Activated T-cell treated with anti-CD3 and anti-CD28 coated beads, Interleukin-2, amount 50 U/mL, for 24 hours (primary cell): ENCODE measurements around the gene HECTD1.
"Not testable (repeated sequence)": the region's sequence is repeated elsewhere in the genome, so short reads cannot be mapped to it uniquely, and the experiment has no call there.

Source experiments
- DNase-seq: peaks from one replicate; pipeline ENCODE4 v3.0.0-alpha.2; 2020
- H3K27ac Mint-ChIP-seq: 2 replicates; pipeline ENCODE4 v1.8.0; 2020; ENCODE audit warnings: mild to moderate bottlenecking, mixed read lengths
- H3K27me3 Mint-ChIP-seq: 2 replicates; pipeline ENCODE4 v1.8.0; 2020; ENCODE audit warnings: mixed read lengths
- H3K36me3 Mint-ChIP-seq: 2 replicates; pipeline ENCODE4 v1.8.0; 2020; ENCODE audit warnings: low read depth, mixed read lengths
- H3K4me1 Mint-ChIP-seq: 2 replicates; pipeline ENCODE4 v1.8.0; 2020; ENCODE audit warnings: low read depth, mixed read lengths
- H3K4me3 Mint-ChIP-seq: 2 replicates; pipeline ENCODE4 v1.8.0; 2020; ENCODE audit warnings: mild to moderate bottlenecking, moderate library complexity, mixed read lengths
- H3K9me3 Mint-ChIP-seq: 2 replicates; pipeline ENCODE4 v1.8.0; 2020; ENCODE audit warnings: mixed read lengths

The HECTD1 gene

GRCh38 chr14:31235462-31235861, 27.9 kb upstream of the HECTD1 start:
- Mint-ChIP-seq H3K36me3 (no peaks in the 10 kb centered on the region), H3K9me3 (no peaks in the 10 kb centered on the region), H3K27me3 (no peaks in the 10 kb centered on the region), H3K4me3 (no peak overlapping the region), H3K27ac (no peak overlapping the region), H3K4me1 (peaks cover 5% of the 10 kb centered on the region)
- no peak for DNase-seq

DNA sequence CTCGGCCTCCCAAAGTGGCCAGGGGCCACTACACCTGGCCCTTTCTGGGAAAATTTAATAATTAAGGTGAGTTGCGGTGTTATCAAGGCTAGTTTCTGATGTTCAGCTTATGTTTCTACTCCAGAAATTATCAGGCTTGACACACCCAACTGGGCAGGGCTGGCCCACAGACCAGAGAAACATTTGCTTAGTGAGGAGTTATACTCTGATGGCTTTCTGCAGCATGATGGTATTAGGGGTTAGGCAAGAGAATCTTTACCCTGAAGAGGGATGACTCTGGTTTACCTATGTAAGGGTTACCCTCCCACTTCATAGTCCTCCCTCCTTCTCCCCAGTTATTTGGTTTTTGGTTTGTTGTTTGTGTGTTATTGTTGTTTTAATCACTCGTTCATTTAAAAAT, 24.5 kb upstream of the HECTD1 start:
- H3K27ac Mint-ChIP-seq, result no peak overlapping the region
- H3K4me3 Mint-ChIP-seq, result no peak overlapping the region
- DNase-seq, result no peak
- peaks cover 3% of the 10 kb centered on the region for H3K27me3 Mint-ChIP-seq
- no peaks in the 10 kb centered on the region for H3K36me3 Mint-ChIP-seq
- H3K4me1 Mint-ChIP-seq, result peaks cover 3% of the 10 kb centered on the region
- no peaks in the 10 kb centered on the region for H3K9me3 Mint-ChIP-seq

DNA sequence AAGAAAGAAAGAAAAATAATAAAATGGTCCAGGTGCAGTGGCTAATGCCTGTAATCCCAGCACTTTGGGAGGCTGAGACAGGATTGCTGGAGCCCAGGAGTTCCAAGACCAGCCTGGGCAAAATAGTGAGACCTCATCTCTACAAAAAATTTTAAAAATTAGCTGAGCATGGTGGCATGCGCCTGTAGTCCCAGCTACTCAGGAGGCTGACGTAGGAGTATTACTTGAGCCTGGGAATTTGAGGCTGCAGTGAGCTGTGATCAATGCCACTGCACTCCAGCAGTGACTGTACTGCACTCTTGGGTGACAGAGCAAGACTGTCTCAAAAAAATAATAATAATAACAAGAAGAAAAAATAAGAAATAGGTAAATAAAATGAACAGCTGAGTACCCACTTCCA, 23.7 kb upstream of the HECTD1 start:
- not testable (repeated sequence) for H3K4me3 Mint-ChIP-seq

GRCh38 chr14:31230573-31230958, 23.0 kb upstream of the HECTD1 start:
- Mint-ChIP-seq H3K4me3 (no peak overlapping the region), H3K4me1 (peaks cover 3% of the 10 kb centered on the region), H3K27me3 (peaks cover 3% of the 10 kb centered on the region), H3K27ac (no peak overlapping the region), H3K9me3 (no peaks in the 10 kb centered on the region), H3K36me3 (no peaks in the 10 kb centered on the region)
- DNase-seq, result no peak

More for the DNA sequence above, 23.7 kb upstream of the HECTD1 start:
- not testable (repeated sequence) for DNase-seq, H3K36me3 Mint-ChIP-seq, H3K4me1 Mint-ChIP-seq, H3K27ac Mint-ChIP-seq, H3K27me3 Mint-ChIP-seq, H3K9me3 Mint-ChIP-seq

DNA sequence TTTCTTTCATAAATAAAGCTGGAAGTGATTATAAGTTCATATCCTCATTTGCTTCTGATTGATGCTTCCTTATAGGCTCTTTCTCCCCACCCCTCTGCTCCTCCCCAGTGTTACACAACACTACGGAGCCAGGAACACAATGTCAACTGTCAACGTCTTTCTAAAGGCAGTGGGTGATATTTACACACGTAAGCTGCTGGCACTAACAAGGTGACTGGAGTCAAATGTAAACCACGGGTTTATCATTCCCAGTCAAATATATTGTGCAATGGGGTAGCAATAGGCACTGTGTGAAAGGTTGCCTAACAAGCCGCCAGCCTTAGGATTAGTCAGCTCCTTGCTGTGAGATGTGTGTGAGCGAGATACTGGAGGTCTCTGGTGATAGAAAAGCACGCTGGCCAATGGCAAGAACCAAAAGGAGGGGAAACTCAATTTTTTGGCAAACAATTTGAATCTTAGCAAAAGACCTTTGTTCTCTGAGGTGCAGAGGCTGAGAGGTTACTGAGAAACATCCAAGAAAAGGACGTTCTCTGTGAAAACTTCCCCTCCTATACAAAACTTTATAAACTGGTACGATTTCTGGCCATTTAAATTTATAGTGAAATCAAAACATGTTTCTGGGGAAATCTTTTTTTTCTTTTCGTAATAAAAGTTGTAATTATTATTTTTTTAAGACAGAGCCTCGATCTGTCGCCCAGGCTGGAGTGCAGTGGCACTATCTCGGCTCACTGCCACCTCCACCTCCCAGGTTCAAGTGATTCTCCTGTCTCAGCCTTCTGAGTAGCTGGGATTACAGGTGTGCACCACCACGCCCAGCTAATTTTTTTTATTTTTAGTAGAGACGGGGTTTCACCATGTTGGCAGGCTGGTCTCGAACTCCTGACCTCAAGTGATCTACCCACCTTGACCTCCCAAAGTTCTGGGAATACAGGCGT, 22.3 kb upstream of the HECTD1 start:
- Mint-ChIP-seq H3K4me3 (no peak overlapping the region), H3K27me3 (peaks cover 3% of the 10 kb centered on the region), H3K9me3 (no peaks in the 10 kb centered on the region), H3K36me3 (no peaks in the 10 kb centered on the region), H3K27ac (no peak overlapping the region), H3K4me1 (peaks cover 3% of the 10 kb centered on the region)
- no peak for DNase-seq

- no peaks in the 10 kb centered on the region for H3K9me3 Mint-ChIP-seq
- peaks cover 3% of the 10 kb centered on the region for H3K4me1 Mint-ChIP-seq
- H3K27ac Mint-ChIP-seq, result no peak overlapping the region
- DNase-seq, result no peak
- no peaks in the 10 kb centered on the region for H3K36me3 Mint-ChIP-seq
- peaks cover 3% of the 10 kb centered on the region for H3K27me3 Mint-ChIP-seq
- H3K4me3 Mint-ChIP-seq, result no peak overlapping the region
Measured at GRCh38 chr14:31229009-31229408, 21.4 kb upstream of the HECTD1 start.

DNA sequence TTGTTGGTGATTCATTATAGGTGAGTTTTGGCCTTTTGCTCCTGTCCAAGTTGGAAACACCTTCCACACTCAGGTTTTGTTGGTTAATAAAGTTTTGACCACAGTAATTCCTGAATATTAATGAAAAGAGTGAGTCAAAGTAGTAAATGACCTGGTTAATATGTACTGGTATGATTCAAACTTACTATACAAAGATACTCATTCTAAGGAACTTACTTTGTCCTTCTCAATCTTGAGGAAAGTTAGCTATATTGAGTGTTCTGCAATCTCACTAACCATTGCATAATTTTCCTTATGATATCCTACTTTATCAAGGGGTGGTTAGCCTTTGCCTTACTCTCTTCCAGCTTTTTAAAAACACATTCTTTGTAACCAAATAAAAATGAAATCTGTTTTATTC, 20.9 kb upstream of the HECTD1 start:
- Mint-ChIP-seq H3K9me3 (no peaks in the 10 kb centered on the region), H3K27me3 (peaks cover 3% of the 10 kb centered on the region), H3K36me3 (no peaks in the 10 kb centered on the region), H3K4me1 (peaks cover 3% of the 10 kb centered on the region), H3K27ac (no peak overlapping the region), H3K4me3 (no peak overlapping the region)
- DNase-seq, result no peak

DNA sequence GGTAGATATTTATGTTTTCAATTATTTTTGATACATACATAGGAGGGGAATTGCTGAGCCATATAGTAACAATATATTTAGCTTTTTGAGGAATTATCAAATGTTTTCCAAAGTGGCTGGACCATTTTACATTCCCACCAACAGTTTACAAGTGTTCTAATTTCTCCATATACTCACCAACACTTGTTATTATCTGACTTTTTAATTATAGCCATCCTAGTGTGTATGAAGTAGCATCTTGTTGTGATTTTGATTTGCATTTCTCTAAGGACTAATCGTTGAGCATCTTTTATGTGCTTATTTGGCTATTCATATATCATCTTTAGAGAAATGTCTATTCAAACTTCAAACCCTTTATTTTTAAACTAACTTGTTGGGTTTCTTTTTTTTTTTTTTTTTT, 17.2 kb upstream of the HECTD1 start:
- H3K4me1 Mint-ChIP-seq, result peaks cover 3% of the 10 kb centered on the region
- no peaks in the 10 kb centered on the region for H3K9me3 Mint-ChIP-seq
- DNase-seq, result no peak
- peaks cover 3% of the 10 kb centered on the region for H3K27me3 Mint-ChIP-seq
- H3K36me3 Mint-ChIP-seq, result no peaks in the 10 kb centered on the region
- H3K27ac Mint-ChIP-seq, result no peak overlapping the region
- H3K4me3 Mint-ChIP-seq, result no peak overlapping the region

DNA sequence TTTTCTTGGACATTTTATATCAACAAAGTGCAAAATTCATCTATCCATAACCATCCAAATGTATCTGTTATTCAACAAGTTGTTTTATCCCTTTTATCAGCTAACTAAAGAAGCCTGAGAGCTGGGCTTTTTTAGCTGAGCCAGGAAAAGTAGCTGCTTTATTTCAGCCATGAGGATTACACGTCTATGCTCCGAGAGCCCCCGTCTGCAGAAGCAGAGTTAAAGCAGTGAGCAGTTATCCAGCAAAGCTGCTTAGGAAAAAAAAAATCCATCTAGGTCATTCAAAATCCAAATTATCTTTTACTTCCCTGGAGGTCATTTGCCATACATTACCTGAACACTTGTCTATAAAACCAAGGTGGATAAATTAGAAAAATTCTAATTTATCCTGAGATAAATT, 15.7 kb upstream of the HECTD1 start:
- Mint-ChIP-seq H3K4me3 (no peak overlapping the region), H3K27ac (no peak overlapping the region), H3K36me3 (no peaks in the 10 kb centered on the region), H3K27me3 (no peaks in the 10 kb centered on the region), H3K9me3 (no peaks in the 10 kb centered on the region), H3K4me1 (no peaks in the 10 kb centered on the region)
- no peak for DNase-seq

DNA sequence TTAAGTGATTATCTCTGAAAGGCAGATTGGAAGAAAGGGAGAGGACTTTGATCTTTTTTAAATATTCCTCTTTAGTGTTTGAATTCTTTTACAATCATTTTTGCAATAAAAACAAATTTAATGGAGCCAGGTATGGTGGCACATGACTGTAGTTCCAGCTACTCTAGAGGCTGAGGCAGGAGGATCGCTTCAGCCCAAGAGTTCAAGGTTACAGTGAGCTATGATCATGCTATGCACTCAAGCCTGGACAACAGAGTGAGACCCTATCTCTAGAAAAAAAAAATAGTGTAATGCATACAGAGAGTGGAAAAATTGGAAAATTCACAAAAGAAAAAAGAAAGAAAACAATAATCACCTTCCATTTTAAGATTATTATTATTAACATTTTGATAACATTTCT, 15.2 kb upstream of the HECTD1 start:
- Mint-ChIP-seq H3K4me1 (no peaks in the 10 kb centered on the region), H3K9me3 (no peaks in the 10 kb centered on the region), H3K36me3 (no peaks in the 10 kb centered on the region), H3K27ac (no peak overlapping the region), H3K4me3 (no peak overlapping the region), H3K27me3 (no peaks in the 10 kb centered on the region)
- DNase-seq, result no peak

DNA sequence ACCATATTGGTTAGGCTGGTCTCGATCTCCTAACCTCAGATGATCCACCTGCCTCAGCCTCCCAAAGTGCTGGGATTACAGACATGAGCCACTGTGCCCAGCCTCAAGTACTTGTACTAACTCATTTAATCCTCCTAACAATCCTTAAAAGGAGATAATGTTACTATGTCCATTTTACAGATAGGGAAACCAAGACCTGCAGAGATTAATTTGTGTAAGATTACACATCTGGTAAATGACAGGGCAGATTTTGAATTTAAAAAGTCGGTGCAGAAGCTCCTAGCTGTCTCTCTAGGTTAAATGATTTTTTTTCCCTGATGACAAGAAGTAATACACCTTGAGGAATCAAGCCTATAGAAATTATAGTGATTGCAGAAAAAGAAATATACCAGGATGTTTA, 13.7 kb upstream of the HECTD1 start:
- H3K27ac Mint-ChIP-seq, result no peak overlapping the region
- no peaks in the 10 kb centered on the region for H3K9me3 Mint-ChIP-seq
- H3K4me1 Mint-ChIP-seq, result no peaks in the 10 kb centered on the region
- H3K4me3 Mint-ChIP-seq, result no peak overlapping the region
- no peaks in the 10 kb centered on the region for H3K36me3 Mint-ChIP-seq
- DNase-seq, result no peak
- H3K27me3 Mint-ChIP-seq, result no peaks in the 10 kb centered on the region

- Mint-ChIP-seq H3K4me3 (no peak overlapping the region), H3K9me3 (no peaks in the 10 kb centered on the region), H3K36me3 (no peaks in the 10 kb centered on the region), H3K27ac (no peak overlapping the region), H3K4me1 (no peaks in the 10 kb centered on the region), H3K27me3 (no peaks in the 10 kb centered on the region)
- DNase-seq, result no peak
Measured at GRCh38 chr14:31219169-31219568, 11.6 kb upstream of the HECTD1 start.

GRCh38 chr14:31216359-31216758, 8.8 kb upstream of the HECTD1 start:
- no peaks in the 10 kb centered on the region for H3K36me3 Mint-ChIP-seq
- H3K27ac Mint-ChIP-seq, result no peak overlapping the region
- no peak overlapping the region for H3K4me3 Mint-ChIP-seq
- DNase-seq, result no peak
- no peaks in the 10 kb centered on the region for H3K9me3 Mint-ChIP-seq
- no peaks in the 10 kb centered on the region for H3K4me1 Mint-ChIP-seq
- no peaks in the 10 kb centered on the region for H3K27me3 Mint-ChIP-seq

GRCh38 chr14:31212893-31213292, 5.3 kb upstream of the HECTD1 start:
- no peak for DNase-seq
- Mint-ChIP-seq H3K27me3 (no peaks in the 10 kb centered on the region), H3K4me1 (peaks cover 24% of the 10 kb centered on the region), H3K4me3 (no peak overlapping the region), H3K9me3 (no peaks in the 10 kb centered on the region), H3K36me3 (peaks cover under 1% of the 10 kb centered on the region), H3K27ac (no peak overlapping the region)

GRCh38 chr14:31209605-31210004, 2.0 kb upstream of the HECTD1 start:
- peaks cover 39% of the 10 kb centered on the region for H3K4me1 Mint-ChIP-seq
- H3K9me3 Mint-ChIP-seq, result no peaks in the 10 kb centered on the region
- H3K27me3 Mint-ChIP-seq, result no peaks in the 10 kb centered on the region
- no peak for DNase-seq
- H3K36me3 Mint-ChIP-seq, result peaks cover 22% of the 10 kb centered on the region
- H3K27ac Mint-ChIP-seq, result no peak overlapping the region
- H3K4me3 Mint-ChIP-seq, result no peak overlapping the region
